ENCODE measurements around the gene SNCB.
"Not testable (repeated sequence)": the region's sequence is repeated elsewhere in the genome, so short reads cannot be mapped to it uniquely, and the experiment has no call there.

SNCB gene

GRCh38 chr5:176596689-176597416, 33.5 kb downstream of the SNCB start:
- DNase-seq = no peak

- DNase-seq = no peak
Measured at GRCh38 chr5:176596069-176596644, 34.2 kb downstream of the SNCB start.

GRCh38 chr5:176595386-176595943, 34.9 kb downstream of the SNCB start:
- no peak for DNase-seq

- DNase-seq = no peak
Measured at GRCh38 chr5:176594554-176594953, 35.8 kb downstream of the SNCB start.

DNA sequence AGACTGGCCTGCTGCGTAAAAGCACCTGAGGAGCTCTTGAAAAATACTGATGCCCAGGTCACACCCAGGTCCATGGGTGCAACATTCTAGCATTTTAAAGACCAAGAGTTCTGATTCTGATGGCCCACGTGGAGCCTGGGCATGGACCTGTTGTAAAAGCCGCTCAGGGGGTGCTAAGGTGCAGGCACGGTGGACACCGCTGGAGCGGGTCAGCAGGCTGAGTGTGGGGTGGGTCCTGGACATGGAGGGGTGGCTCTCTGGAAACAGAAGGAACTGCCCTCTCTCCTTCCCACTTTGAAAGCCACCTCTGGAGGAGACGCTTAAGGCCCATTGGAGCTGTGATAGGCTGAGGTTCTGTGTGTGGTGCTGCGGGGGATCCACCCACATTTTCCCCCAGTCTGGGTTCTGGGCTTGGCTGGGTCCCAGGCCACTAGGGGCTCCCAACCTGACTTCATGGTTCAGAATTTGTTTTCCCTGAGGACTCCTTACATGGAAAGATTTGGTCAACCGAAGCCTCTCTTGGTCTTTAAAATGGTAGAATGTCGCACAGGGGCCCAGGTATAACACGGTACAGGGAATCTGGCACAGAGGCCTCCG, 37.0 kb downstream of the SNCB start:
- no peak for DNase-seq

- DNase-seq = no peak
Measured at GRCh38 chr5:176592573-176592972, 37.8 kb downstream of the SNCB start.

DNA sequence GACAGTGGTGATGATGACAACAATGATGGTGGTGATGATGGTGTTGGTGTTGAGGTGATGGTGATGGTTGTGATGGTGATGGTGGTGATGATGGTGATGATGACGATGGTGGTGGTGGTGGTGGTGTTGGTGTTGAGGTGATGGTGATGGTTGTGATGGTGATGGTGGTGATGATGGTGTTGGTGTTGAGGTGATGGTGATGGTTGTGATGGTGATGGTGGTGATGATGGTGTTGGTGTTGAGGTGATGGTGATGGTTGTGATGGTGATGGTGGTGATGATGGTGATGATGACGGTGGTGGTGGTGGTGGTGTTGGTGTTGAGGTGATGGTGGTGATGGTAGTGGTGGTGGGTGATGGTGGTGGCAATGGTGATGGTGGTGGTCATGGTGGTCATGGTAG, 38.7 kb downstream of the SNCB start:
- DNase-seq = not testable (repeated sequence)

- no peak for DNase-seq
Measured at GRCh38 chr5:176590035-176590717, 40.2 kb downstream of the SNCB start.

DNA sequence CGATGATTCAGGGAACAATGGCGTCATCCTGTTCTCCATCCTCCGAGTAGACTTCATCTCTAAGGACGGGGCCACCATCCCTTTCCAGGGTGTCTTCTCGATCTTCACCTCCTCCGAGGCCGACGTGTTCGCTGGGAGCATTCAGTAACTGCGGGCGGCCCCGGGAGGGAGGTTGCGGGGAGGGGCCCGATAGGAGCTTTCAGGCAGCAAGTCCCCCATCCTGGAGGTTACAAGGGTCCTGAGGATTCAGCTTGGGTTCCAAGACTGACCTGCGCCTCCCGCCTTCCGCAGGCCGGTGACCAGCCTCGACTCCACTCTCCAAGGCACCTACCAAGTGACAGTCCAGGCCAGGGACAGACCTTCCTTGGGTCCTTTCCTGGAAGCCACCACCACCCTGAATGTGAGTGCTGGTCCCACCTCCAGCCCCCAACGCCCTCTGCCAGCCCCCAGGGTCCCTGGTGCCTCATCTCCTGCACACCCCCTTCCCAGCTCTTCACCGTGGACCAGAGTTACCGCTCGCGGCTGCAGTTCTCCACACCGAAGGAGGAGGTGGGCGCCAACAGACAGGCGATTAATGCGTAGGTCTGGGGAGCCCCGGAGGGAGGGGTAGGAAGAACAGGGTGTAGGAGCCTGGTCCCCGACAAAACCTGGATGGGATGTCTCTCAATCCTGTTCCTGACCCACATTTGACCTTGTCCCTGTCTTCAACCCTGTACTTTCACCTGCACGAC, 41.1 kb downstream of the SNCB start:
- no peak for DNase-seq

GRCh38 chr5:176588297-176588696, 42.0 kb downstream of the SNCB start:
- DNase-seq = no peak

DNA sequence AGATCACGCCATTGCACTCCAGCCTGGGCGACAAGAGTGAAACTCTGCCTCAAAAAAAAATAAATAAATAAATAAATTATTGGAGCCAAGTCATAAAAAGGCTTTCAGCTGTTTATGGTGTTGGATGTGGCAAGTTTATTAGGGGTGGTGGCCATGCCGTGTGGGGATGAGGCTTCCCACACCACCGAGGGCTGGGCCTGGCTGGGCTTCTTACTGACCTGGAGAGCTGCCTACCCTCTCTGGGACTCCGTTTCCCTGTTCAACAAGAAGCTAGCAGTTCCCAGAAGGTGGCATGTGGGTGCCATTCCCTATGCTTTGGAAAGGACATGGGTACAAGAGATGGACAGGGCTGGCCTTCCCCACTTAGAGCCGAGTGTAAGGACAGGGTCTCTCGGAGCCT, 42.9 kb downstream of the SNCB start:
- DNase-seq = no peak

DNA sequence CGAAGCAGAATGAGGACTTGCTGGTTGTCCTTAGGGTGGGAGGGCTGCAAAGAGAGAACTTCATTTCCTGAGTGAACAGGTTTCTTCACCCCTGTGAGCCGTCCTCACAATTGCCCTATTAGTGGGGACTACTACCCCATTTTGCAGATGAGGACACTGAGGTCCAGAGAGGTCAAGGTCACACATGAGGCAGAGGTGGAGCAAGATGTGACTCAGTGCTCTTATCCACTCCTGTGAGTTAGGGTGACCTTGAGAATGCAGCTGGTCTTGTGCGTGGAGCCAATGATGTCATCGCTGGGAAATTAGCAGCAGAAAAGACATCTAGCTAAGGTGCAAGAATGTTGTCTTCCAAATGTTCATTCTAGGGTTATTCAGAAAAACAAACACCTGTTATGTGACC, 47.3 kb downstream of the SNCB start:
- DNase-seq = no peak

- no peak for DNase-seq
Measured at GRCh38 chr5:176581361-176581760, 49.0 kb downstream of the SNCB start.

GRCh38 chr5:176579323-176579722, 51.0 kb downstream of the SNCB start:
- DNase-seq = no peak

DNA sequence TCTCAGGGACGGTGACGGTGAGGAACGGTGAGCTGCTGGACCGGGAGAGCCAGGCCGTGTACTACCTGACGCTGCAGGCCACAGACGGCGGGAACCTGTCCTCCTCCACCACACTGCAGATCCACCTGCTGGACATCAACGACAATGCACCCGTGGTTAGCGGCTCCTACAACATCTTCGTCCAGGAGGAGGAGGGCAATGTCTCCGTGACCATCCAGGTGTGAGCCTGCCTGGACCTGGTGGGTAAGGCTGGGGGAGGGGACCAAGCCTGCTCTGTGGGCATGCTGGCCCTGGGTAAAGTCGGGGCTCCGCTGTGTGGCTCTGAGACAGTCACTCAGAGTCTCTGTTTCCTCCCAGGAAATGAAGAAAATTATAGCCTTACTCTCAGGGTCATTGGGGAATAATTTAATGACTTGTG, 51.9 kb downstream of the SNCB start:
- no peak for DNase-seq

DNA sequence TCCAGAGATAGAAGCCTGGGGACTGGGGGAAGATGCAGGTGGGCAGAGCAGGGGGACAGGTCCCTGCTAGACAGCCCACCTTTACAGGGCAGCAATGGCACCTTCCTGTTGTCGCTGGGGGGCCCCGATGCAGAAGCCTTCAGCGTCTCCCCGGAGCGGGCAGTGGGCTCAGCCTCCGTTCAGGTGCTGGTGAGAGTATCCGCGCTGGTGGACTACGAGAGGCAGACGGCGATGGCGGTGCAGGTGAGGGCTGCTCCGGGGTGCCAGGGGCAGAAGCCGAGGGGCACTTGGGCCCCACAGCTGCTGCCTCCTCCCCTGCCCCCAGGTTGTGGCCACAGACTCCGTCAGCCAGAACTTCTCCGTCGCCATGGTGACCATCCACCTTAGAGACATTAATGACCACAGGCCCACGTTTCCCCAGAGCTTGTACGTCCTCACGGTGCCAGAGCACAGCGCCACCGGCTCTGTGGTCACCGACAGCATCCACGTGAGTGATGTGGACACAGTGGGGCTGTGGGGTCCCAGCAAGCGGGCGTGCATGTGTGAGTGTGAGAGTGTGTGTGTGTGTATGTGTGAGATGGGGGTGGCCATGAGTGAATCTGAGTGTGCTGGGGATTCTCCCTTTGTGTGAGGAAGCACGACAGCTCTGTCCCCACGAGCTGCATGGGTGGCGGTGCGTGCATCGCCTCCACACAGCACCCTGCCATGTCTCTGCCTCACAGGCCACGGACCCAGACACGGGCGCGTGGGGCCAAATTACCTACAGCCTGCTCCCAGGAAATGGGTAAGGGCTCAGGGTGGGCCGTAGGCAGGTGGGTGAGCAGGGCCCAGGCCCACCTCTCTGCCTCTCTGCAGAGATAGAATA, 52.8 kb downstream of the SNCB start:
- no peak for DNase-seq

GRCh38 chr5:176575488-176576422, 54.6 kb downstream of the SNCB start:
- DNase-seq = no peak

- DNase-seq = no peak
Measured at GRCh38 chr5:176575066-176575465, 55.3 kb downstream of the SNCB start.

DNA sequence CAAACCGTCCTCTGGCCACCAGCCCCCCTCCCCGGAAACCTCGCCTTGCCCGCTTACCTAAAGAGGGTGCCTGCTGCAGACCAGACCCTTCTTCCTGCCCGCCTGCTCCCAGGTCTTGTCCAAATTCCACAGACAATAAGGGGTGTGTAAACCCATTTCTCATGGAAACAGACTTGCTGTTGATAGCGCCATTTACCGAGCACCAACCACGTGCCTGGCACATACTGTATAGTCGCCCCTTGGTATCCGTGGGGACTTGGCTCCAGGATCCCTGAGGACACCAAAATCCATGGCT, 56.1 kb downstream of the SNCB start:
- DNase-seq = no peak

GRCh38 chr5:176573564-176574296, 56.6 kb downstream of the SNCB start:
- DNase-seq = no peak
